GM18858 (cell line): ENCODE measurements around the gene TEDDM1.
"Not testable (repeated sequence)": the region's sequence is repeated elsewhere in the genome, so short reads cannot be mapped to it uniquely, and the experiment has no call there.

Experiments used
- ATAC-seq: cut with Tn5 transposase; IDR thresholded peaks from one replicate; pipeline ENCODE4 v1.9.1; 2021; ENCODE audit not compliant: unreplicated experiment

TEDDM1 gene

DNA sequence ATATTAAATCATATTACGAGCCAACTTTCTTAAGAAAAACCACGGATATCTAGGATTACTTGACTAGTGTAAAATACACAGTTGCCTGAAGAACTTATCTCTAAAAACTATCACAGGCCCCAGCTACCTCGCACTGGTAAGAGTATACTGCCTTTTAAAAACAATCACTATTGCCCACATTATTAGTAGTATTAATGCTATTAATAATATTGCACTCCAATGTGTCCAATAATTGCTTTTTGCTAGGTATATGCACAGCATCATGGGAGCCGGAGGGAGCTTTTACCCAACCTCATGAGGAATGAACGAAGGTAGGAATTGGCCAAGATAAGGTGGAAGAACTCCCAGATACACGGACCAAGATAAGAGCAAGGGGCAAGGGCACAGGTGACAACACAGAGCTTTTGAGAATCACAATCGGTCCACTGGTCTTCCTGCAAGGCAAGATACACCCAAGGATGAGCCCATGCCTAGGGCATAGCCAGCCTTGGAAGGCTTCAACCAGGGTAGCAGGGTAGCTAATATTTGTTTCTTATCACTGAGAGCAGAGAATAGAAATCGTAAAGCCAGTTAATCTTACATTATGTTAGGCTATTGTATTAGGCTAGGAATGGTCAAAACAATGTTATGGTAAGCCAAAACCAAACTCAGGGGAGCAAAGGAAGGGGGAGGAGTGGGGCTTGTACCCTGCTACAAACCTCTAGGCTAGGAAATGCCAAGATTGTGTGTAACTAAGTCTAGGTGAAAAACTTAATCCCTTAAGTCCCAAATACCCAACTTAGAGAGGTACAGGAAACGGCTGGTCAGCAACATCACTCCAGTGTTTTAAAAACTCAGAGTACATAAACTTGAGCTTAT, 18.3 kb downstream of the TEDDM1 start:
- no peak for ATAC-seq

DNA sequence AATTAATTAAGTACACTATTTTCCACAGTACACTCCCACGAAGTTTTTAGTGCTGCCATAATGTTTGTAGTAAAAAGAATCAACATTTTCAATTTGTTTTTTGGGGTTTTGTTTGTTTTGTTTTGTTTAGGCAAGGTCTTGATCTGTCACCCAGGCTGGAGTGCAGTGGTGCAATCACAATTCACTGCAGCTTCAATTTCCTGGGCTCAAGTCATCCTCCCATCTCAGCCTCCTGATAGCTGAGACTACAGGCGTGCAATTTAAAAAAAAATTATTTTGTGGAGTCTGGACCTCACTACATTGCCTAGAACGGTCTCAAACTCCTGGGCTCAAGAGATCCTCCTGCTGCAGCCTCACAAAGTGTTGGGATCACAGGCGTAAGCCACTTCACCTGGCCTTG, 20.3 kb downstream of the TEDDM1 start:
- ATAC-seq, result no peak

DNA sequence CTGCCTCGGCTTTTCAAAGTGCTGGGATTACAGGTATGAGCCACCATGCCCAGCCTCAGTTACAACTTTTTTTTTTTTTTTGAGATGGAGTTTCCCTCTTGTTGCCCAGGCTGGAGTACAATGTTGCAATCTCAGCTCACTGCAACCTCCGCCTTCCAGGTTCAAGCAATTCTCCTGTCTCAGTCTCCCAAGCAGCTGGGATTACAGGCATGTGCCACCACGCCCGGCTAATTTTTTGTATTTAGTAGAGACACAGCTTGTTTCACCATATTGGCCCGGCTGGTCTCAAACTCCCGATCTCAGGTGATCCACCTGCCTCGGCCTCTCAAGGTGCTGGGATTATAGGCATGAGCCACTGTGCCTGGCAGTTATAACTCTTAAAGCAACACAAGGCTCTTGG, 20.7 kb downstream of the TEDDM1 start:
- not testable (repeated sequence) for ATAC-seq

DNA sequence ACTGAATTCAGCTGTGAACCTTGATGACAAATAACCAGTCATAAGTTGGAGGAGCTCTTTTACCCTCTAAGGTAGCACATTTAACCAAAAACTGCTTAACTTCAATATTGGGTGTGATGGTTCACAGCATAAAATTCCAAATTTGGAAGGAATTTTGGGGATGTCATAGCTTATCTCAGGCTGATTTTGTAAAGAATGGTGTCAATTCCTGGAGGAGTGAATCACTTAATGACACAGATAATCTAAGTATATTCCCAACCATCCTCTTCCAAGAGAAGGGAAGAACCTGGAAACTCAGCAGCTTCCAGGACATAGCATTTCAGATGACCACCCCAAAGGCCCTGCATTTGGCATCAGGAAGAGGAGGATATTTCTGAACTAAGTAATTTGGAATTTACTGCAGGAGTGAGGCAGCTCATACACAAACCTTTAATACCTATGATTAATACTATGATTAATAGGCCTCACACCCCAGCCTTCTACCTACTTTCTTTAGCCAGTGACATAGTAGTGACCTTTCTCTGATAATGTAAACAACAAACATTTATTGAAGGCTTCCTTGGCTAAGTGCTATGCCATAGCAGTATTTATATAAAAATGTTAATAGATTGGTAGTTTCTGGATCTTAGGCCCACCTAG, 23.4 kb downstream of the TEDDM1 start:
- no peak for ATAC-seq

DNA sequence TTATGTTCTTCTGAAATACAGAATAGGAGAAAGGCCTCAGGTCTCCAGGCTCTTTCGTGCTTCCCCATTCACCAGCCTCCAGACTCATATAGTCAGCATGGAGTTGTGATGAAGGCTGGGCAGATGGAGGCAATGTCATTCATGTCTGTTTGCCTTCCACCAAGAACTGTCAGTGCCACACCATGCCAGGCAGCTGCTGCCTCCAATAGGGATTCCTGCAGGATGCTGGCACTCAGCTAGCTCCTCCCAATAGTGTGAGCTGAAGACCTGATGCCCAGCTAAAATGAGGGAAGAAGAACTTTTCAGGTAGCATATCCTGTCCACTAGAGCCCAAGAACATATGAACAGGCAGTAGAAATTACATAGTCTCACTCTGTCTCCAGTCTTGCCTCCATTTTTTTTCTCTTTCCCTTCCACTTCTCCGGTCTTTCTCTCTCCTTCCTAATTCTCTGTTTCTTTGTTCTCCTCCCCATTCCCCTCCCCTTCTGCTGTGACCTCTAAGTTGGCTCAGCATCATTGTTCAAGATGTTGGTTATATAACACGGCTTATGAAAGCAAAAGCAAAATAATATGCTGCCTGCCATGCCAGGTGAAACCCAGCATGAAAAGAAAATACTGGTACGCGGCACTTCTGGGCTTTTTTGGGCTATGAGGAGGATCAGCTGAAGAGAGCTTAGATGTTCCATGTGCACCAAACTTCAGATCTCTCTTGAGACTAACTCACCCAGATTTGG, 26.2 kb downstream of the TEDDM1 start:
- ATAC-seq, result no peak

DNA sequence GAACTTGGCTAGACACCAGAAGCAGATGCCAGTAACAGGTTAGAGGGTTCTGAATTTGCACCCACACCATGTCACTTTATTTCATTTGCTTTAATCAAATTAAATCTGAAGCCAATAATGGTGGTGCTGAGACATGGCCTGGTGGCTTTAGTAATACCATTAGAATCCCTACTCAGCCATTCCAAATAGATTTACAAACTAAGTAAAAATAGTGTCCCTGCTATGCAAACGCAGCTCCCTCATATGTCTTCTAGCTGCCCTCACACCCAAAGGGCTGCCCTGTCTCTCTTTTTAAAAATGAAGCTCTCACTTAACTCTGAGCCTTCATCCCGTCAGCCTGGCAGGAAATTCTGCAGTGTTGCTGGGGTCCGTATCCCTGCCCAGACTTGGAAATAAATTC, 29.9 kb downstream of the TEDDM1 start:
- ATAC-seq, result no peak

DNA sequence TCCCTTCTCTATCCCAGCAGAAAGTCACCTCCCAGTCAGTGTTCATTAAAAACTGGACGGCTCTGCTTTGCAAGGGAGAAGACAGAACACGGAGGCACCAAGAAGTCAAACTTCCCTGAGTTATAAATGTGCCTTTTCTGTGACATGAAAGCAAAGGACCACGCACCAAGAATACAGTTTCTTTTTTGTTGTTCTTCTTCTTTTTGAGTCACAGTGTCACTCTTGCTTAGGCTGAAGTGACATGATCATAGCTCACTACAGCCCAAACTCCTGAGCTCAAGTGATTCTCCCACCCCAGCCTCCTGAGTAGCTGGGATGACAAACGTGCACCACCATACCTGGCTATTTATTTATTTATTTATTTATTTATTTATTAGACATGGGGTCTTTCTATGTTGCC, 31.6 kb downstream of the TEDDM1 start:
- ATAC-seq, result no peak

DNA sequence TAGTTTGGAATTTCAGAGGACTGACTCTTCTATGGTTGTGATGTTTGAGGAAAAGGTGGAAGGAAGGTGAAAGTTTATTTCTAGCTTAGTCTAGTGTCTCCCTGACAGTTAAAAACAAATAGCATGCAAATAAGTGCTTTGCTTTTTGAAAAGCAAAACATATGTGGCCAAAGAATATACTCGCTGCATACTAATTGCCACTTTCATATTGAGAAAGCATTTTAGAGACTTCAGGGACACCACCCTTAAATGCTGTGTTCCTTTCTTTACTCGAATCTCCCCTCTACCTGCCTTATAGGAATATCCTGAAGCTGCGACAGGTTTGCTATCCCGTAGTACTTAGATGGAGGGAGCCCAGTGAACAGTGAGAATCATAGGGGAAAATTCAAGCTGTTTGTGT, 32.1 kb downstream of the TEDDM1 start:
- ATAC-seq, result no peak

DNA sequence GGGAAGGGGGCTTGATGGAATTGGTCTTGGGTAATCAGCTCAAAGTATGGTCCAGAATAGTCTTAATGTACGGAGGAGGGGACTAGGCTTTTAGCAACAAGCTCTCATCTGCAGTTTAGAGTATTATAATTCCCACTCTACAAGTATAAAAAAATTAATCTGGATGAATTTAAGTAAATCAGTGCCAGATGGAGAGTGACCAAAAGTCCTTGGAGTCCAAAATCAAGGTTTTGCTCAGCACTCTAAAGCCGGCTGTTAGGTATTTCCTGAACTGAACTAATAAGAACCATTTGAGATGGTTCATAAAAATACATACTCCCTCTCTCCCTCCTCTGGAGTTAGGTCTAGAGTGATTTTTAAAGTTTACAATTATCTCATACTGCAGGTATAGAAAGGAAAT, 32.5 kb downstream of the TEDDM1 start:
- ATAC-seq, result no peak

DNA sequence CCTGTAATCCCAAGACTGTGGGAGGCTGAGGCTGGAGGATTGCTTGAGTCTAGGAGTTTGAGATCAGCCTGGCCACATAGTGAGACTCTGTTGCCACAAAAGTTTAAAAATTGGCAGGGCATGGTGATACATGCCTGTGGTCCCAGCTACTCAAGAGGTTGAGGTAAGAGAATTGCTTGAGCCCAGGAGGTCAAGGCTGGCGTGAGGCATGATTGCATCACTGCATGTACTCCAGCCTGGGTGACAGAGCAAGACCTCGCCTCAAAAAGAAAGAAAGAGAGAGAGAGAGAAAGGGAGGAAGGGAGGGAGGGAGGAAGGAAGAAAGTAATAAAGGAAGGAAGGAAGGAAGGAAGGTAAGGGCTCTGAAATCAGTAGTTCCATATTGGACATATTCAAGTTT, 33.9 kb downstream of the TEDDM1 start:
- no peak for ATAC-seq

DNA sequence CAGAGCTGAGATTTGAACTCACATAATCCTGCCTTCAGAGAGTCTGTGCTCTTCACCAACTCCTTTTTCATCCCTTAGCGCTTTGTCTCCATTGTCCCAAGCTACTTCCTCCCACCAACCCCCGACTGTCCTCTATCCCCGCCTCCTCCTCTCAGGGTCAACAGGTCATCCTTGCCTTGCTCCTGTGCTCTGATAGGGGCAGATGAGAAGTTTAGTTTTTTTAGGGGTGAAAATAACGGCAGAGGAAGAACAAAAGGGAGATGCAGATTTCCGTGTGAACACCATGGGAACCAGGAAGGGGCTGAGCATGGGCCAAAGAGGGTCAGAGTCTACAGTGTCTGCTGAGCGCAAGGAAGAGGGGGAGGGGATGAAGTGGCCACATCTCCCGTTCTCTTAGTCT, 40.8 kb downstream of the TEDDM1 start:
- no peak for ATAC-seq

DNA sequence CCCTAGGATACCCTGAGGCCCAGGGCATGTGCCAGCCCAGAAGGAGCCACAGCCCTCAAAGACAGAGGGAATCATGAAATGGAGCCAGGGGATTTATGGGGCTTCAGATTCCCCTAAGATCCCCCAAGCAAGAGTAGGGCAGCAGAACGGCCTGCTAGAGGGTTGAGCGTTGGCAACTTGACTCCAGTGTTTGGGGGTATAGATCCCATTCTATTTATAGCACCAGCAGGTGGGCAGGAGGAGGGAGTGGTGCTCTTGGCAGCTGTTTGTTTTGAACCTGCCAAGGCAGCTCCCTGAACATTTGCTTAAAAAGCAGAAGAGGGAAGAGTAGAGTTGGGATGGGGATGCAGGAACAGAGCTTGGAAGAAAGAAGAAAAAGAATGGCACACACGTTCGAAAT, 42.6 kb downstream of the TEDDM1 start:
- no peak for ATAC-seq

DNA sequence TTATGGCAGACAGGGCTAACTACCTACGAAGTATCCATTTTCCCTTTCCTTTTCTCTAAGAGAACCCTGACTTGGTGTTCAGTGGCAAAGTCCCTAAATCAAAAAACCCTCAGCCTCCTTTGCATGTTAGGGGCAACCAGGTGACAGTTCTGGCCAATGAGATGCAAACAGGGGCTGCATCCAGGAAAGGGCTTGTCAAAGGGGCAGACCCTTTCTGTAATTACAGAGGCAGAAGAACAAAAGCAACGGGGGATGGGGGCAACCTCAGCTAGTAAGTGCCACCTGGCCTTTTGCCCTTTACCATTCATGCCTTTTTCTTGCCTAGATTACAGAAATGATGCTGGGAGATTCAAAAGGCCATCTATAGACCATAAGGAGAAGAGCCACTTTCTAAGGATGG, 43.3 kb downstream of the TEDDM1 start:
- no peak for ATAC-seq

DNA sequence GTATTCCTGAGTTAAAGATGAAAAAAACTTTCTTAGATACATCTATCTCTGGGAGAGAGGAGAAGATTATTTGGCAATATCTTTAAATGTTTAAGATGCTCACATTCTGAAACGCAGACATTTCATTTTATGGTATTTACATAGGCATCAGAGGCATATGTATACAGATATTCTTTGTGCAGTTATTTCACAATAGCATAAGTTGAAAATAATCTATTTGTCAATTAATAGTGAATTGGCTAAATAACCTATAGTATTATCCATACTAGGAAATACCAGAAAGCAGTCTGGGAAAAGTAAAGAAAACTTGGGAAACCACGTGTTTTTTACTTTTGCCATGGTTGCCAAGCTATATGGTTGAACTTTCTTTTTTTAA, 44.8 kb downstream of the TEDDM1 start:
- ATAC-seq, result no peak

DNA sequence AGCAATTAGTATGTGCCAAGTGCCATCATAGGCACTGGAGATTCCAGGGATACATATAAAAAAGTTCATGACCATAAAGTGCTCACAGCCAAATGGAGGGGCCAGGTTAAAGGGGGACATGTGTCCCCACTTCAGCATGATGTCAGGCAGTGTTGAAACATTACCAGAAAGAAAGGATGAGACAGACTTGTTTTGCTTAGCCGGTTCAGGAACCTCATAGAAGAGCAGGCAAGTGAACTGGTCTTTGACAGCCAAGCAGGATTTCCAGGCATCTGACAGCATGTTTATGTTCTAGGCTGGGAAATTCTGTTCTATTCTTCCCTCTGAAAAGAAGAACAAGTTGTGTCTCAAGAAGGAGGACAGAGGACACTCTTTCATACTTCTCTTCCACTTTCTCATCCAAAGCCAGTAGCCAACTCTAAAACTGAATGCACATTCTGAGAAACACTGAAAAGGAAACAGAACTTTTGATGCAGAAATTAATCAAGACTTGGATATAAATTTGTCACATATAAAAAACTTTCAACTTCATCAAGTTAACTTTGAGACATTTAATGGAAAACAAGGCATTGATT, 48.6 kb downstream of the TEDDM1 start:
- no peak for ATAC-seq

DNA sequence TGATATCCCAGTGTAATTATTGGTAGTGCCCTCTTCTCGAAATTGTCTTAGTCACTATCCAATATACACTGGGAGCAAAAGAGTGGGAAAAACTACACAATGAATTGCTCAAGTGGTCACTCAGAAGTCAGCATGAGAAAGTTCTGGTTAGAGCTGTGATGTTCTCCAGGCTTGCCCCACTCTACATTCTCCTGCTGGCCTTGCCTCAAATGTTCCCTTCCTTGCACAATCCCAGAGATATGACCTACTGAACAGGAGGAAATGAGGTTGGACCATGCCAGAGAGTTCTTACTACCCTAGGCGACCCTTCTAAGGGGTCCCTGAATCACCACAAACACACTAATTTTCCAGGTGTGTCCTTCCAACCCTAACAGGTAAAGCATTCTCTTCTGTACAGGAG, 49.6 kb downstream of the TEDDM1 start:
- no peak for ATAC-seq

DNA sequence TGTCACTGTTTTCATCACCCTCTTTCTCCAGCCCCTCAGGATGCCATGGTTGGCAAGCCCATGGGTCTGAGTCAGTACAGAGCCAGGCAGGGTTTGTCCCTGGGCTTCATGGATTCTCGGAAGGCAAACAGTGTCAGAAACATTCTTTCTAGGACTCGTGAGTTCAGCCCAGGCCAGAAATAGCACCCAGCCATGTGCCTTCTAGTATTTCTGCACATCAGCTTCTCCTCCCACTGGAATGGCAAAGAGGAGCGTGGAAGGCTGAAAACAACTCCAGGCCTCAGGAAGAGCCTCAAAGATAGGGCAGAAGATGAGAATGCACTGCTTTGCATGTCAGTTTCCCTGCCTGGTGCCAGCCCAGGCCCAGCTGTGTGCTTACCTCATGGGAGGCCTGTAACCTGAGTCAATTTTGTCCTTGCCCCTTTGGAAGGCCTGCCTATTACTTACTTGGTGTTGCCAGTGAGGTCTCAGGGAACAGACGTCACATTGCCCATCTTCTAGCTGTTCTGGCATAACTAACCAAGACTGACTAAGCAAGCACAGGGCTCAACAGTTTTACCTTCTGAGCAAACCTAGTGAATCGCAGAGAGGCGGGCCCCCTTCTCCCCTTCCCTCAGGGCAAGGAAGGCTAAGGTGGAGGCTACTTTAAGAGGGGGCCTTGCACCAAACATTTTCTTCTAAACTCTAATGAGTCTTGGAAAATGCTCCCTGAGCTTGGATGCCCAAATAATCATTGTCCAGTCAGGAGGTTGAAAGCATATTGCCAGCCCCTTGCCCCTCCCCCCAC, 51.3 kb downstream of the TEDDM1 start:
- ATAC-seq, result no peak
